B cell (primary cell): ENCODE data around the gene GPC5. TPM values are rescaled to one million over a fixed set of nuclear protein-coding genes. Genes with fewer than 3 reads are reported as not detected.

ENCODE experiments used
- ATAC-seq: fragments of 200-7000 bp; cut with Tn5 transposase; one replicate; pipeline ENCODE4 v1.10.0; 2021; ENCODE audit warnings: low read depth, mild to moderate bottlenecking, moderate number of reproducible peaks, moderate library complexity
- CTCF ChIA-PET: fragments of 350-600 bp; sonication (Branson Sonifier 250); formaldehyde crosslinking; loops from one replicate; lab custom pipeline; 2021; ENCODE audit warnings: antibody characterized with exemption, inconsistent platforms; lab: Charles Lee
- POLR2A ChIA-PET: fragments of 350-600 bp; sonication (Branson Sonifier 250); formaldehyde crosslinking; loops from one replicate; lab custom pipeline; 2021; ENCODE audit warnings: antibody characterized with exemption; lab: Charles Lee
- DNase-seq: peaks from one replicate; pipeline ENCODE4 v3.0.0; 2013
- H2AFZ ChIP-seq: 2 replicates; pipeline ENCODE4 v1.6.1; 2012; ENCODE audit warnings: mild to moderate bottlenecking, low read depth, low read length; ENCODE audit not compliant: insufficient read depth, poor library complexity, severe bottlenecking
- H3K27ac ChIP-seq, 2 donors: 1 replicate in 1 of 2; 2 replicates in 1 of 2; pipeline ENCODE4 v1.5.1; 2012 to 2013; ENCODE audit warnings: low read length in 2 of 2, mild to moderate bottlenecking in 2 of 2, moderate library complexity in 1 of 2
- H3K27me3 ChIP-seq, 4 experiments: fragments of 200-600 bp in 1 of 4; sonication (generic) in 1 of 4; replicated peaks in 1 of 4; 1 replicate in 2 of 4; 2 replicates in 2 of 4; pipeline versions ENCODE4 v1.6.1 to v1.7.0; 2013 to 2016; ENCODE audit warnings: low read length in 3 of 4, mild to moderate bottlenecking in 2 of 4, mixed read lengths in 1 of 4, moderate library complexity in 1 of 4; ENCODE audit not compliant: insufficient read depth in 4 of 4, control insufficient read depth in 3 of 4; ENCODE audit errors: control extremely low read depth in 1 of 4
- H3K36me3 ChIP-seq, 2 experiments: replicated peaks in 1 of 2; 1 replicate in 1 of 2; 2 replicates in 1 of 2; pipeline versions ENCODE4 v1.6.1 to v1.7.1; 2013; ENCODE audit warnings: low read length in 1 of 2; ENCODE audit not compliant: insufficient read depth in 2 of 2, control insufficient read depth in 1 of 2; ENCODE audit errors: control extremely low read depth in 1 of 2, extremely low read depth in 1 of 2
- H3K4me1 ChIP-seq, 2 donors: fragments of 200-600 bp in 1 of 2; sonication (generic) in 1 of 2; 1 replicate in 1 of 2; 2 replicates in 1 of 2; pipeline versions ENCODE4 v1.5.1 to v1.6.1; 2013 to 2017; ENCODE audit warnings: low read length in 2 of 2; ENCODE audit not compliant: control insufficient read depth in 2 of 2, insufficient read depth in 2 of 2
- H3K4me2 ChIP-seq: replicated peaks from 2 replicates; pipeline ENCODE3; 2012; ENCODE audit warnings: mild to moderate bottlenecking, low read depth, low read length; ENCODE audit not compliant: poor library complexity, severe bottlenecking
- H3K4me3 ChIP-seq, 5 experiments: fragments of 200-600 bp in 1 of 5; sonication (generic) in 1 of 5; 1 replicate in 3 of 5; 2 replicates in 2 of 5; pipeline versions ENCODE4 v1.5.1 to v1.7.0; 2011 to 2016; ENCODE audit warnings: low read length in 4 of 5, mild to moderate bottlenecking in 4 of 5, low read depth in 2 of 5, control low read depth in 1 of 5, moderate library complexity in 1 of 5; ENCODE audit not compliant: insufficient read depth in 1 of 5; ENCODE audit errors: control extremely low read depth in 1 of 5, extremely low read depth in 1 of 5
- H3K79me2 ChIP-seq: fragments of 200-600 bp; sonication (generic); one replicate; pipeline ENCODE4 v1.6.0; 2016; ENCODE audit warnings: low read length; ENCODE audit not compliant: control insufficient read depth, insufficient read depth
- H3K9ac ChIP-seq: fragments of 200-600 bp; sonication (generic); 2 replicates; pipeline ENCODE4 v1.6.1; 2017; ENCODE audit warnings: mild to moderate bottlenecking, low read length, moderate library complexity
- H3K9me3 ChIP-seq, 3 donors: one replicate each; pipeline versions ENCODE4 v1.6.1 to v1.7.1; 2013; ENCODE audit warnings: low read length in 2 of 3; ENCODE audit not compliant: control insufficient read depth in 2 of 3, insufficient read depth in 1 of 3; ENCODE audit errors: control extremely low read depth in 1 of 3
- H4K20me1 ChIP-seq: 2 replicates; pipeline ENCODE4 v1.6.0; 2012; ENCODE audit warnings: mild to moderate bottlenecking, low read length; ENCODE audit not compliant: insufficient read depth, control insufficient read depth, poor library complexity, severe bottlenecking
- H3K27ac Mint-ChIP-seq: one replicate; pipeline ENCODE4 v1.8.0; 2021; ENCODE audit warnings: mixed read lengths
- H3K27me3 Mint-ChIP-seq: one replicate; pipeline ENCODE4 v1.8.0; 2021; ENCODE audit warnings: mixed read lengths
- H3K4me1 Mint-ChIP-seq: one replicate; pipeline ENCODE4 v1.8.0; 2021; ENCODE audit warnings: mixed read lengths
- H3K4me3 Mint-ChIP-seq: one replicate; pipeline ENCODE4 v1.8.0; 2021; ENCODE audit warnings: mixed read lengths
- H3K9me3 Mint-ChIP-seq: one replicate; pipeline ENCODE4 v1.8.0; 2022; ENCODE audit warnings: mixed read lengths; ENCODE audit not compliant: insufficient read depth
- CTCF ChIP-seq: fragments of 200-600 bp; IDR thresholded peaks from one replicate; pipeline ENCODE4 v1.8.0; 2022; ENCODE audit warnings: antibody characterized with exemption, mild to moderate bottlenecking
- EZH2 ChIP-seq: IDR thresholded peaks from 2 replicates; pipeline ENCODE4 v1.6.1; 2012; ENCODE audit warnings: borderline replicate concordance, low read depth, mild to moderate bottlenecking, moderate library complexity, low read length; ENCODE audit not compliant: insufficient read depth, poor library complexity, severe bottlenecking
- WGBS: methylation state at CpG from one replicate; pipeline ENCODE4 v1.1.5; 2013; ENCODE audit warnings: missing lambda C conversion rate; ENCODE audit not compliant: insufficient coverage; 5-methylcytosine and 5-hydroxymethylcytosine counted together
- intact Hi-C: fragments of 100-400 bp; cut with micrococcal nuclease; formaldehyde crosslinking; loops from one replicate; pipeline ENCODE4 v1.10.0; 2022
- polyA plus RNA-seq: library from polyadenylated mRNA; depleted of rRNA; stranded (reverse); fragments of >200 nt; gene quantifications from 2 replicates; pipeline ENCODE4 v1.2.3, GENCODE V29; 2012
- total RNA-seq, 2 donors: library from RNA; stranded (reverse); fragments of 120-200 nt in 1 of 2; gene quantifications; 1 replicate in 1 of 2; 2 replicates in 1 of 2; pipeline versions ENCODE4 v1.2.3 to v1.2.4, GENCODE V29; 2013 to 2022

Gene GPC5
- total and polyA plus RNA-seq, 2 donors (not counting 1 experiment from before 2014, with no cell fraction given): 0.15 to 0.30 TPM

- no peaks in the 10 kb centered on the region for H4K20me1 ChIP-seq
- intact Hi-C loops: no loop called here
- H3K9me3 Mint-ChIP-seq: peaks cover 3% of the 10 kb centered on the region
- no peak overlapping the region for H3K4me2 ChIP-seq
- H3K9ac ChIP-seq: no peak overlapping the region
- H2AFZ ChIP-seq: no peak overlapping the region
- no peaks in the 10 kb centered on the region for H3K4me1 Mint-ChIP-seq
- H3K4me3 Mint-ChIP-seq: no peak overlapping the region
- ChIA-PET POLR2A (no interaction called here), CTCF (no interaction called here)
- H3K27me3 ChIP-seq: no peaks in the 10 kb centered on the region
- ATAC-seq (no peak), DNase-seq (no peak)
- H3K4me1 ChIP-seq: no peaks in the 10 kb centered on the region
- H3K4me3 ChIP-seq: no peak overlapping the region
- 65% methylated on average over 3 of the region's 4 CpGs for WGBS
- H3K27ac ChIP-seq: no peak overlapping the region
- TF ChIP-seq CTCF (no peak), EZH2 (no peak)
- H3K36me3 ChIP-seq: no peaks in the 10 kb centered on the region
- no peaks in the 10 kb centered on the region for H3K9me3 ChIP-seq
- no peaks in the 10 kb centered on the region for H3K79me2 ChIP-seq
- H3K27me3 Mint-ChIP-seq: no peaks in the 10 kb centered on the region
- H3K27ac Mint-ChIP-seq: no peak overlapping the region
These were observed 414.8 kb downstream of the GPC5 start for GRCh38 chr13:91813253-91813652.

DNA sequence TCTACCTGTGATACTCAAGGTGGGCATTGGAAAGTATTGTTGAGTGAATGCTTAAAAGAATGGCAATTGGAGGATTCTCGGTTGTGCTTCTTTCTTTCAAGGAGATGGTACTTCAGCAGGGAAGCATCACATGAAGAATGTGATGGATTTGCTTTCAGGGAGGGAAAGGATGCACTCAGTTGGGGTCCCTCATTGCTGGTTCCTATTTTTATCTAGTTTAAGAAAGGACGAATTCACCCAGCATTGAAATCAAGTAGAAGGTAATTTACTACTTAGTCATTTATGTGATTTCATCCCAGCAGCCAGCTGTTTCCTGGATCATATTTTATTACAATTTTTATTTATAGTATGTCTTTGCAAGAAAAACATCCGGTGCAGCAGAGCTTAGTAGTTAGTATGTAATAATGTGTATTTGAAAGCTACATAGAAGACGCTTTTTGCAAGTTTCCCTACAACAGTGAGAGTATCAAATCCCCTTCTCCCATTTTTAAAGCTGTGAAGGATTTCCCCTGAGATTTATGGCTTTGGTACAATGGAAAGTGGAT, 417.9 kb downstream of the GPC5 start:
- no peak for ATAC-seq
- no peaks in the 10 kb centered on the region for H3K27me3 Mint-ChIP-seq
- CTCF ChIA-PET: no interaction called here

More for the DNA sequence above, 417.9 kb downstream of the GPC5 start:
- H4K20me1 ChIP-seq: no peaks in the 10 kb centered on the region
- TF ChIP-seq CTCF (no peak), EZH2 (no peak)
- H2AFZ ChIP-seq: no peak overlapping the region
- 17% methylated on average over 1 of the region's 4 CpGs for WGBS
- no peak overlapping the region for H3K27ac Mint-ChIP-seq
- H3K4me1 ChIP-seq: no peaks in the 10 kb centered on the region
- no peak overlapping the region for H3K9ac ChIP-seq
- H3K27me3 ChIP-seq: no peaks in the 10 kb centered on the region
- no peak overlapping the region for H3K4me3 ChIP-seq
- intact Hi-C loops: no loop called here
- no peak overlapping the region for H3K4me2 ChIP-seq
- H3K4me1 Mint-ChIP-seq: no peaks in the 10 kb centered on the region
- H3K79me2 ChIP-seq: no peaks in the 10 kb centered on the region
- no peaks in the 10 kb centered on the region for H3K9me3 Mint-ChIP-seq
- no peaks in the 10 kb centered on the region for H3K9me3 ChIP-seq
- H3K4me3 Mint-ChIP-seq: no peak overlapping the region
- POLR2A ChIA-PET: no interaction called here
- H3K27ac ChIP-seq: no peak overlapping the region
- no peak for DNase-seq
- H3K36me3 ChIP-seq: no peaks in the 10 kb centered on the region
